Measurements from ENCODE around the gene INMT. TPM values are rescaled to one million over a fixed set of nuclear protein-coding genes. Genes with fewer than 3 reads are reported as not detected.

Gene INMT
- total RNA-seq, 2 experiments from 2014 or later, result 0.32 TPM; not detected in 1

DNA sequence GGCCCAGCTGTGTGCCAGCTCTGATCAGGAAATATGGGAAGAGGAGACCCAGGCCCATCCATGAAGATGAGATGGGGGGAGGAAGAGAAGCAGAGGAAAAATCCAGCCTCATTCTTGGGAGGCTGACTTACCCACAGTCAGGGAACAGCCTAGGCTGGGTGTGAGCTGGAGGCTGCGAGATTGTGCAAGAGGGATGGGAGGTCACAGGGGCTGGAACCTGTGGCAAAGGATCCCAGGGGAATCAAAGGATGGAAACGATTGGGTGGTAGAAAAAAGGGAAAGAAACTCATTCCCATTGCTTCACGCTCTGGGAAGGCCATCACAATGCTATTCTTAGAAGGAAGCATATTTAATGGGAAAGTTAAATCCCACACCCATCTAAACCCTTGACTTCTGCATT, 43.0 kb upstream of the INMT start:
- Histone ChIP-seq H4K20me1 (ENCODE audit: insufficient read depth, low read length) (no peaks in the 10 kb centered on the region), H3K4me2 (ENCODE audit: low read length) (no peak overlapping the region), H3K36me3 (ENCODE audit: insufficient read depth, low read length) (no peaks in the 10 kb centered on the region), H3K9me2 (ENCODE audit: insufficient read depth, low read length) (no peaks in the 10 kb centered on the region), H3K79me2 (ENCODE audit: insufficient read depth, low read depth, low read length) (no peaks in the 10 kb centered on the region), H3K4me3 (ENCODE audit: low read depth, low read length, poor library complexity, severe bottlenecking) (no peak overlapping the region), H2AFZ (ENCODE audit: low read length) (no peak overlapping the region), H3K9me3 (ENCODE audit: low read length) (no peaks in the 10 kb centered on the region), H3K4me1 (ENCODE audit: insufficient read depth, low read length, poor library complexity, severe bottlenecking) (no peaks in the 10 kb centered on the region), H3K27ac (ENCODE audit: low read depth, low read length, poor library complexity, severe bottlenecking) (no peak overlapping the region)
- ChIA-PET POLR2A (interaction anchor here (0.6 kb wide), 1 partner anchor 116 kb away, joined by 4 read pairs; no protein-coding TSS in a partner anchor), CTCF (ENCODE audit: unreplicated experiment) (no interaction called here)
- intact Hi-C loops (cut with micrococcal nuclease; ENCODE audit: unreplicated experiment), result no loop called here
- BruUV-seq (replicated peaks), result no TSS peak
- TF ChIP-seq EZH2phosphoT487 (IDR thresholded peaks at IDR 0.05; ENCODE audit: borderline replicate concordance, low read depth, low read length) (no peak), CTCF (conservative IDR thresholded peaks at IDR 0.05; ENCODE audit: low read length) (no peak)
- no peak for DNase-seq (ENCODE audit: low spot score)

- H3K4me3 ChIP-seq (ENCODE audit: low read depth, low read length, poor library complexity, severe bottlenecking), result no peak overlapping the region
- intact Hi-C loops (cut with micrococcal nuclease; ENCODE audit: unreplicated experiment), result no loop called here
- no peak overlapping the region for H3K4me2 ChIP-seq (ENCODE audit: low read length)
- no peaks in the 10 kb centered on the region for H3K9me3 ChIP-seq (ENCODE audit: low read length)
- DNase-seq (ENCODE audit: low spot score), result no peak
- H2AFZ ChIP-seq (ENCODE audit: low read length), result no peak overlapping the region
- no TSS peak for BruUV-seq (replicated peaks)
- no peaks in the 10 kb centered on the region for H3K36me3 ChIP-seq (ENCODE audit: insufficient read depth, low read length)
- CTCF ChIA-PET (ENCODE audit: unreplicated experiment), result no interaction called here
- H3K4me1 ChIP-seq (ENCODE audit: insufficient read depth, low read length, poor library complexity, severe bottlenecking), result no peaks in the 10 kb centered on the region
- TF ChIP-seq CTCF (conservative IDR thresholded peaks at IDR 0.05; ENCODE audit: low read length), result no peak
- no peak for TF ChIP-seq EZH2phosphoT487 (IDR thresholded peaks at IDR 0.05; ENCODE audit: borderline replicate concordance, low read depth, low read length)
- no peaks in the 10 kb centered on the region for H3K79me2 ChIP-seq (ENCODE audit: insufficient read depth, low read depth, low read length)
- POLR2A ChIA-PET, result interaction anchor here (0.6 to 1.3 kb wide), 2 partner anchors 13 to 19 kb away, joined by 3 read pairs; no protein-coding TSS in a partner anchor
- no peaks in the 10 kb centered on the region for H3K9me2 ChIP-seq (ENCODE audit: insufficient read depth, low read length)
- H4K20me1 ChIP-seq (ENCODE audit: insufficient read depth, low read length), result no peaks in the 10 kb centered on the region
- no peak overlapping the region for H3K27ac ChIP-seq (ENCODE audit: low read depth, low read length, poor library complexity, severe bottlenecking)
These were observed 42.4 kb upstream of the INMT start for GRCh38 chr7:30709549-30709948.

- CTCF ChIA-PET (ENCODE audit: unreplicated experiment), result no interaction called here
- no peak overlapping the region for H3K27ac ChIP-seq (ENCODE audit: low read depth, low read length, poor library complexity, severe bottlenecking)
- H3K4me2 ChIP-seq (ENCODE audit: low read length), result no peak overlapping the region
- no peaks in the 10 kb centered on the region for H3K36me3 ChIP-seq (ENCODE audit: insufficient read depth, low read length)
- H3K79me2 ChIP-seq (ENCODE audit: insufficient read depth, low read depth, low read length), result no peaks in the 10 kb centered on the region
- TF ChIP-seq EZH2phosphoT487 (IDR thresholded peaks at IDR 0.05; ENCODE audit: borderline replicate concordance, low read depth, low read length) (no peak), CTCF (conservative IDR thresholded peaks at IDR 0.05; ENCODE audit: low read length) (no peak)
- no TSS peak for BruUV-seq (replicated peaks)
- H3K9me2 ChIP-seq (ENCODE audit: insufficient read depth, low read length), result no peaks in the 10 kb centered on the region
- no peaks in the 10 kb centered on the region for H3K4me1 ChIP-seq (ENCODE audit: insufficient read depth, low read length, poor library complexity, severe bottlenecking)
- POLR2A ChIA-PET, result interaction anchor here (0.9 to 1.3 kb wide), 3 partner anchors 9 to 14 kb away, joined by 3 read pairs; no protein-coding TSS in a partner anchor
- intact Hi-C loops (cut with micrococcal nuclease; ENCODE audit: unreplicated experiment), result no loop called here
- H4K20me1 ChIP-seq (ENCODE audit: insufficient read depth, low read length), result no peaks in the 10 kb centered on the region
- no peak overlapping the region for H3K4me3 ChIP-seq (ENCODE audit: low read depth, low read length, poor library complexity, severe bottlenecking)
- H2AFZ ChIP-seq (ENCODE audit: low read length), result no peak overlapping the region
- no peaks in the 10 kb centered on the region for H3K9me3 ChIP-seq (ENCODE audit: low read length)
- DNase-seq (ENCODE audit: low spot score), result no peak
These were observed 41.3 kb upstream of the INMT start for GRCh38 chr7:30710669-30711068.
